Activated CD4-positive, alpha-beta memory T cell treated with anti-CD3 and anti-CD28 coated beads, Interleukin-2, amount 10 ng/mL, durations not matched to agents 7 days and 5 days (primary cell): ENCODE data around the gene TAS2R41. TPM values are rescaled to one million over a fixed set of nuclear protein-coding genes. Genes with fewer than 3 reads are reported as not detected.
"Not testable (repeated sequence)": the region's sequence is repeated elsewhere in the genome, so short reads cannot be mapped to it uniquely, and the experiment has no call there.

Experiments used
- CTCF ChIA-PET: fragments of 350-600 bp; sonication (Branson Sonifier 250); formaldehyde crosslinking; loops from one replicate; lab custom pipeline; 2021; ENCODE audit warnings: antibody characterized with exemption, inconsistent platforms; lab: Charles Lee
- POLR2A ChIA-PET: fragments of 350-600 bp; sonication (Branson Sonifier 250); formaldehyde crosslinking; loops from one replicate; lab custom pipeline; 2021; ENCODE audit warnings: antibody characterized with exemption; lab: Charles Lee
- DNase-seq: peaks from one replicate; pipeline ENCODE4 v3.0.0-alpha.2; 2020
- H3K27ac Mint-ChIP-seq: one replicate; pipeline ENCODE4 v1.8.0; 2021; ENCODE audit warnings: mild to moderate bottlenecking, mixed read lengths
- H3K27me3 Mint-ChIP-seq: one replicate; pipeline ENCODE4 v1.8.0; 2021; ENCODE audit warnings: mixed read lengths
- H3K36me3 Mint-ChIP-seq: one replicate; pipeline ENCODE4 v1.8.0; 2021; ENCODE audit warnings: low read depth, mixed read lengths
- H3K4me1 Mint-ChIP-seq: one replicate; pipeline ENCODE4 v1.8.0; 2021; ENCODE audit warnings: mixed read lengths
- H3K4me3 Mint-ChIP-seq: one replicate; pipeline ENCODE4 v1.8.0; 2021; ENCODE audit warnings: mild to moderate bottlenecking, mixed read lengths
- H3K9me3 Mint-ChIP-seq: one replicate; pipeline ENCODE4 v1.8.0; 2021; ENCODE audit warnings: mixed read lengths
- total RNA-seq, 2 experiments: library from RNA; stranded (reverse); gene quantifications; one replicate each; pipeline ENCODE4 v1.2.3, GENCODE V29; 2021

TAS2R41 gene
- total RNA-seq, 2 experiments from 2014 or later, result not detected

DNA sequence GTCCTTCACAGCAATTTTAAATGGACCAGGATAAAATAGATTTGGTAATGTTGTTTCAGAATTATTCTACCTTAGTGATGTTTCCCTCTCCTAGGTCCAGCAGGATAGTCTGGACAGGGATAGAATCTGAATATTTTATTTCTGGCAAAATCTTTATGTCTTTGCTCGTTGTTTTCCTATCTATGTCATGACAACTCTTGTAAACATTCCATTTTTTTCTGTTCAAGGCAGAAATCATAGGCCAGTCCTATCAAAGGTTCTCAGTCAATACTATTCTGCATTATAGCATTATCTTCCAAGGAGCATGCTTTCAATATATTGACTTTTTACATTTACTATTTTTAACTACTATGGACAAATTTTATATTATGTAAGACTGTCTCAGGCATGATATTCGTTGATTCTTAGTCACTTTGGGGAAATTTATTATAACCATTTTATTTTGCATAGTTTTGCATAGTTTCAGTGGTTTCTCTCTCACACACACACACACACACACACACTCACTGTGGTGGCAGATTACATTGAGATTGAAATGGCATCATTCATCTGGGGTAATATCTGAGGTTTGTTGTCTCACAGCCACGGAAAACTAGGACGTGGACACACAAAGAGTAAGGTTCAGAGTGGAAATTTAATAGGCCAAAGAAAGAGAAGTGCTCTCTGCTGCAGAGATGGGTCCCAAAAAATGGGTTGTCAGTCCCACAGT, 17.2 kb upstream of the TAS2R41 start:
- POLR2A ChIA-PET, result no interaction called here
- Mint-ChIP-seq H3K4me3 (no peak overlapping the region), H3K36me3 (no peaks in the 10 kb centered on the region), H3K27ac (no peak overlapping the region), H3K4me1 (no peaks in the 10 kb centered on the region), H3K27me3 (no peaks in the 10 kb centered on the region), H3K9me3 (peaks cover 2% of the 10 kb centered on the region)
- no peak for DNase-seq
- CTCF ChIA-PET, result no interaction called here

DNA sequence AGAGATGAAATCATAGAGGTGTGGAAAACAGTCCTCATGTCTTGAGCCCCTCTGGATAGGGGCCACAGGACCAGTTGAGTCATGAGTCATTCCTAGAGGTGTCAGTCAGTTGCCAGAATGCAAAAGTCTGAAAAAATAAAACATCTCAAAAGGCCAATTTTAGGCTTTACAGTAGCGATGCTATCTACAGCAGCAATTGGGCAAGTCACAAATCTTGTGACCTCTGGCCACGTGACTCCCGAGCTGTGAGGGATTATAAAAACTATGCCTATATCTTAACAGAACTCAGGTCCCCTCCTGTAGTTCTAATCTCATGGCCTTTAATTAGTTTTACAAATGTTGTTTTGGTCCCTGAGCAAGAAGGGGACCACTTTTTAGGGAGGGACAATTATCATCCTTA, 15.6 kb upstream of the TAS2R41 start:
- Mint-ChIP-seq H3K36me3 (no peaks in the 10 kb centered on the region), H3K4me1 (no peaks in the 10 kb centered on the region), H3K27ac (no peak overlapping the region), H3K27me3 (no peaks in the 10 kb centered on the region), H3K9me3 (peaks cover 2% of the 10 kb centered on the region), H3K4me3 (no peak overlapping the region)
- no peak for DNase-seq
- ChIA-PET CTCF (no interaction called here), POLR2A (no interaction called here)

DNA sequence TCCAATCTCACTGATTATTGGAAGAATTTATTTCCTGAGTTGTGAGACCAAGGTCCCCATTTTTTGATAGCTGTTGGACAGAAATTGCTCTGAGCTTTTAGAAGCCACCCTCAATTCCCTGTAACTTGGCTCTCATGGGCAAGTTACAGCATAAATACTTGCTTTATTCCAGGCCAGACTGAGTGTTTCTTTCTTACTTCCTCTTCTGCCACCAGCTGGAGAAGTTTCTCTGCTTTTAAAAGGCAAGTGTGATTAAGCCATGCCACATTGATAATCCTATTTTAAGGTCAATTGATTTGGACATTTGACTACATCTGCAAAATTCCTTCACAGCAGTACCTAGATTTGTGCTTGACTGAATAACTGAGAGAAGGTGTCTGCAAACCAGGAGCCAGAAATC, 14.1 kb upstream of the TAS2R41 start:
- no peaks in the 10 kb centered on the region for H3K4me1 Mint-ChIP-seq
- no peaks in the 10 kb centered on the region for H3K36me3 Mint-ChIP-seq
- no peaks in the 10 kb centered on the region for H3K27me3 Mint-ChIP-seq
- POLR2A ChIA-PET, result no interaction called here
- no peak overlapping the region for H3K27ac Mint-ChIP-seq
- H3K4me3 Mint-ChIP-seq, result no peak overlapping the region
- peaks cover 2% of the 10 kb centered on the region for H3K9me3 Mint-ChIP-seq
- no peak for DNase-seq
- CTCF ChIA-PET, result no interaction called here

DNA sequence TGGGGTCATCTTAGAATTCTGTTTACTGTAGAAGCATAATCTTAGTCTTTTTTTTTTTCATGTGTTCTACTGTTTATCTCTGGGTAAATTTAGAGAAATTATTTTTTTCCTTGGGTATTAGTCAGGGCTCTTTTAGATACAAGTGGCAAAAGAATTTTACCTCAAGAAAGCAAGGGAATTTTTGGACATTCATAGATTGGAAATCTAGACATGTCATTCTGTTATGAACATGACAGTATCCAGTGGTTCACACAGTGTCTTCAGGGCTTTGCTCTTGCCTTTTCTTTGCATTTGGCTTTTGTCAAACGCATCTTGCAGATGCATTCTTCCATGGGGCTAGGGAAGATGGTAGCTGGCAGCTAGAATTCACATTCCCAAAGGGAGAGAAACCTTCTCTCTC, 13.7 kb upstream of the TAS2R41 start:
- no peak overlapping the region for H3K4me3 Mint-ChIP-seq
- no peaks in the 10 kb centered on the region for H3K4me1 Mint-ChIP-seq
- POLR2A ChIA-PET, result no interaction called here
- H3K27ac Mint-ChIP-seq, result no peak overlapping the region
- H3K36me3 Mint-ChIP-seq, result no peaks in the 10 kb centered on the region
- no peak for DNase-seq
- no peaks in the 10 kb centered on the region for H3K27me3 Mint-ChIP-seq
- CTCF ChIA-PET, result no interaction called here
- peaks cover 2% of the 10 kb centered on the region for H3K9me3 Mint-ChIP-seq

DNA sequence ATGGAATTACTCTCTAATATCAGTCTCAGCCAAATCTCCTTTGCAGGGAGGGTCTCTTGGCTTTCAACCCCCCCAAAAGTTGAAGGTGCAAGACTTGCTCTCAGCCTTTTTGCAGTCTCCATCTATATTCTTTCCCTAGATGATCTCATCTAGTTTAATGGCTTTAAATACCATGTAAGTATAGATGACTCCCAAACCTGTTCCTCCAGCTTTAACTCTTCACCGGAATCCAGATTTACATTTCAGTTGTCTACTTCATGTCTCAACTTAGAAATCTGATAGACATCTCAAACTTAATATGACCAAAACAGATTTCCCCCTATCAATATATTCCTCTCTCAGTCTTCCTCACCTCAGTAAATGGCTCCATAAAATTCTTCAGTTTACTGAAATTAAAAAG, 9.9 kb upstream of the TAS2R41 start:
- DNase-seq, result no peak
- POLR2A ChIA-PET, result no interaction called here
- H3K27me3 Mint-ChIP-seq, result peaks cover 11% of the 10 kb centered on the region
- H3K4me1 Mint-ChIP-seq, result no peaks in the 10 kb centered on the region
- peaks cover 5% of the 10 kb centered on the region for H3K9me3 Mint-ChIP-seq
- no peak overlapping the region for H3K4me3 Mint-ChIP-seq
- CTCF ChIA-PET, result no interaction called here
- H3K36me3 Mint-ChIP-seq, result no peaks in the 10 kb centered on the region
- H3K27ac Mint-ChIP-seq, result no peak overlapping the region

DNA sequence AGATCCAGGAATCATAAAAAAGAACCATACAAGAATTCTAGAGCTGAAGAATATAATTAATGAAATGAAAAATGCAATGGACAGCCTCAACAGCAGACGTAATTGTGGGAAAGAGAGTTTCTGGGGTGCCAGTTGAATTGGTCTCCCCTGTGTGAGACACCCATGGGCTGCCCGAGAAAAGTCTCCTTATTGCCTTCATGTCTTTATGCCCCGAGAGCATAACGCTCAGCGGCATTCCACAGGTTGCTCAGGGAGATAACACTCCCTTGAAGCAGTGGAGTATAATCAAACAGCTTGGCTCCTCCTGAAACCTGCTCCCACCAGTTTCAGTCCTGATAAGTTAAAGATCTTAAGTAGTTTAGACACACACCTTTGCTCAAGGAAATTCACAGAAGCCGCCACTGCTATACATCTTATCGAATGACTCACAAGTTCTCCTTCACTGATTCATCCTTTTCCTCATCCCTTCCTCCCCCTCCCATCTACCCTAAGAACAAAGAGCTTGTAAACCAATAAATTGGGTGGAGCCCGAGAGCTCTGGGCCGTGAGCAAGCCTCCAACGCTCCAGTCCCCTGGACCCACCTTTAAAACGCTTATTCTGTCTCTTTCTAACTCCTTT, 5.5 kb upstream of the TAS2R41 start:
- H3K4me1 Mint-ChIP-seq, DNase-seq, POLR2A ChIA-PET, H3K36me3 Mint-ChIP-seq, H3K9me3 Mint-ChIP-seq, H3K4me3 Mint-ChIP-seq, H3K27ac Mint-ChIP-seq, CTCF ChIA-PET: not testable (repeated sequence)
- peaks cover 20% of the 10 kb centered on the region for H3K27me3 Mint-ChIP-seq

DNA sequence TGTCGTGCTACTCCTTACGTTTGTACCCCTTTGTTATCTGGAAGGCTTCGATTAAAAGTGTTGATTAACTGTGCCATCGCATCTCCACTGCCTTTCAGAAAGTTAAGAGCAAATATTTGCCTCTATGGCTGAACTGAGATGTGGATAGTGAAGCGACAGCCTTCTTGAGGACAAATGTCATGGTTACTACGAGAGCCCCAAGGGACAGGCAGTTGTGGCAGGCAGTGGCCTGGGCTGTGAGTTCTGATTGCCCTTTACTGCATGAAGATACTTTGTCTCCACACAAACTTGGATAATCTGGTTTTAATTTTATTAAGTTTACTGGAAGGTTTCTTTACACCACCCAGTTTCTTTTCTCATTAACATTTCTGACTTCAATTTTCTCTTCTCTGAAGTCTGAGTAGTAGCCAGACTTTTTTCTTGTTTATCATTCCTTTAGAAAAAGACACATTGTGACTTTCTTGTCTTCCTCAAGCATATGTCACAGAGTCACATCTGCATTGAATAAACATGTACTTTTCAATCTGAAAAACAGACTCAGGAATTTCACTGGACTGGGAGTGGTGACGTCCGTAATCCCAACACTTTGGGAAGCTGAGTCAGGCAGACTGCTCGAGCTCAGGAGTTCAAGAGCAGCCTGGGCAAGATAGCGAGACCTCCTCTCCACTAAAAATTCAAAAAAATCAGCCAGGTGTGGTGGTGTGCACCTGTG, 1.5 kb downstream of the TAS2R41 start:
- Mint-ChIP-seq H3K4me1 (no peaks in the 10 kb centered on the region), H3K27me3 (peaks cover 4% of the 10 kb centered on the region), H3K36me3 (no peaks in the 10 kb centered on the region), H3K9me3 (no peaks in the 10 kb centered on the region), H3K4me3 (no peak overlapping the region), H3K27ac (no peak overlapping the region)
- no peak for DNase-seq
- POLR2A ChIA-PET, result no interaction called here
- CTCF ChIA-PET, result interaction anchor here (2.2 kb wide), 1 partner anchor 11 kb away, joined by 8 read pairs; no protein-coding TSS in a partner anchor

DNA sequence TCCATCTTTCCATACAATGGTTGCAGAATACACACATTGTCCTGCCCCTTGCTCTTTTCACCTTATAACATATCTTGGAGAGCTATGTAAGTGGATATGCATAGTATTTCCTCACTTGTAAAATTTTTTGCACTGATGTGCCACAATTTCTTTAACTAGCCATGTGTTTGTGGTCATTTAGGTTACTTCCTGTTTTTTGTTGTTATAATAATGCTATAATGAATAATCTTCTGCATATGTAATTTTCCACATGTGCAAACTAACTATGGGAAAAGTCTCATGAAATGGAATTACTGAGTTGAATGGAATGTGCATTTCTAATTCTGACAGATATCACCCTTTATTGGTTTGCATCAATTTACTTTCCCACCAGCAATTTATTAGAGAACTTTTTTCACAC, 2.8 kb downstream of the TAS2R41 start:
- Mint-ChIP-seq H3K27ac (no peak overlapping the region), H3K4me3 (no peak overlapping the region), H3K36me3 (no peaks in the 10 kb centered on the region), H3K27me3 (no peaks in the 10 kb centered on the region), H3K4me1 (no peaks in the 10 kb centered on the region), H3K9me3 (no peaks in the 10 kb centered on the region)
- POLR2A ChIA-PET, result no interaction called here
- CTCF ChIA-PET, result interaction anchor here (1.7 to 2.2 kb wide), 2 partner anchors 10 to 24 kb away, joined by 5 to 8 read pairs; no protein-coding TSS in a partner anchor
- DNase-seq, result no peak

DNA sequence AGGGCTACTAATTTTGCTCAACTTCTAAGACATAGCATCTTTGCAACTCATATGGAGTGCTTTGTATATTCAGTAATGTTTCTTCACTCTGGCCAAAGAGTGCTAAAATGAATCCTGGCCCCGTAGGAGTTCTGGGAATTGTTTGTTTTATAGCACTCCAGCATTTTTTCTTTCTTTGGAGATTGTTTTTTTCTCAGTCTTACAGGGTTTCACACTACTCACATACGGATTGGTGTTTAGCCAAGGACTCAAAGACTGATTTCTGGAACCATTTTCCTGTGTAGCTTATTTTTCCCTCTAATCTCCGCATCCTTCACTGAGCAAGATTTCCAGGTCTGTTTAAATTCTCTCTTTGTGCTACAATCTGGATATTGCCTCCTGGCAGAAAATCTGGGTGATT, 6.4 kb downstream of the TAS2R41 start:
- Mint-ChIP-seq H3K27me3 (peaks cover 2% of the 10 kb centered on the region), H3K27ac (no peak overlapping the region), H3K4me1 (no peaks in the 10 kb centered on the region), H3K9me3 (no peaks in the 10 kb centered on the region), H3K4me3 (no peak overlapping the region), H3K36me3 (no peaks in the 10 kb centered on the region)
- POLR2A ChIA-PET, result no interaction called here
- no peak for DNase-seq
- CTCF ChIA-PET, result no interaction called here

DNA sequence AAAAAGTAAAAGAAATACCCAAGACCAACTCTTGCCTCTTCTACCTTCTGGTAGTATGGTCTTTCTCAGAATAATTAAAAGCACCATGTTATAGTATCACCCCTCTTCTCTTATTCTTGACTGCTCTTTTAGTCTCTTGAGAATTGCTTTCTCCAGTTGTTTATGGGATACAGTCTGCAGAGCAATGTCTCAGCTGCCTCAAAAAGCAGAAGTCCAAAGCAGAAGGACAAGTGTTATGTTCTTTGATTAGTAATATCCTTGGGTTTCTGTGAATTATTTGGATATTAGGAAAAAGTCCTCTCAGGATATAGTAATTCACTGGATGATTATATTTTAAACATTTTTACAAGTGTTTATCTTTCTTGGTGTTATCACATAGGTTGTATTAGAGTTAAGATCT, 7.4 kb downstream of the TAS2R41 start:
- Mint-ChIP-seq H3K27ac (no peak overlapping the region), H3K4me3 (no peak overlapping the region), H3K9me3 (no peaks in the 10 kb centered on the region), H3K36me3 (no peaks in the 10 kb centered on the region), H3K27me3 (peaks cover 2% of the 10 kb centered on the region), H3K4me1 (no peaks in the 10 kb centered on the region)
- DNase-seq, result no peak
- ChIA-PET CTCF (interaction anchor here (1.5 kb wide), 1 partner anchor 9 kb away, joined by 3 read pairs; no protein-coding TSS in a partner anchor), POLR2A (no interaction called here)

DNA sequence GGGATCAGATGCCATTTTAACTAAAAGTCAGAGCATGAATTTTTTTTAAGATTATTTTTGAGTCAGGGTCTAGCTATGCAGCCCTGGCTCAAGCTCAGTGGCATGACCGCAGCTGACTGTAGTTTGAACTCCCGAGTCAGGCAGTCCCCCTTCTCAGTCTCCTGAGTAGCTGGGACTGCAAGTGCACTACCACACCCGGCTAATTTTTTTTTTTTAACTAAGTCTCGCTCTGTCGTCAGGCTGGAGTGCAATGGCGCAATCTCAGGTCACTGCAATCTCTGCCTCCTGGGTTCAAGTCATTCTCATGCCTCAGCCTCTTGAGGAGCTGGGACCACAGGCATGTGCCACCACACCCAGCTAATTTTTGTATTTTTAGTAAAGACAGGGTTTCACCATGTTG, 7.8 kb downstream of the TAS2R41 start:
- Mint-ChIP-seq H3K4me3 (no peak overlapping the region), H3K27ac (no peak overlapping the region), H3K36me3 (no peaks in the 10 kb centered on the region), H3K9me3 (no peaks in the 10 kb centered on the region), H3K4me1 (no peaks in the 10 kb centered on the region), H3K27me3 (peaks cover 2% of the 10 kb centered on the region)
- POLR2A ChIA-PET, result no interaction called here
- CTCF ChIA-PET, result interaction anchor here (1.5 kb wide), 1 partner anchor 9 kb away, joined by 3 read pairs; no protein-coding TSS in a partner anchor
- DNase-seq, result no peak

DNA sequence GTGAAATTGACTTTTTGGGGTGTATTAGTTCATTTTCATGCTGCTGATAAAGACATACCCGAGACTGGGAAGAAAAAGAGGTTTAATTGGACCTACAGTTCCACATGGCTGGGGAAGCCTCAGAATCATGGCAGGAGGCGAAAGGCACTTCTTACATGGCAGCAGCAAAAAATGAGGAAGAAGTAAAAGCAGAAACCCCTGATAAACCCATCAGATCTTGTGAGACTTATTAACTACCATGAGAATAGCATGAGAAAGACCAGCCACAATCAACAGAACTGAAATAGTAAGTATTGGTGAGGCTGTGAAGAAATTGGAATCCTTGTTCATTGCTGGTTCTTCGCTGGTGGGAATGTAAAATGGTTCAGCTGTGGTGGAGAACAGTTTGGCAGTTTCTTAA, 8.6 kb downstream of the TAS2R41 start:
- H3K27ac Mint-ChIP-seq, H3K27me3 Mint-ChIP-seq, H3K4me3 Mint-ChIP-seq, DNase-seq, H3K9me3 Mint-ChIP-seq, POLR2A ChIA-PET, H3K4me1 Mint-ChIP-seq, H3K36me3 Mint-ChIP-seq: not testable (repeated sequence)
- CTCF ChIA-PET, result interaction anchor here (1.5 kb wide), 1 partner anchor 8 kb away, joined by 3 read pairs; no protein-coding TSS in a partner anchor

DNA sequence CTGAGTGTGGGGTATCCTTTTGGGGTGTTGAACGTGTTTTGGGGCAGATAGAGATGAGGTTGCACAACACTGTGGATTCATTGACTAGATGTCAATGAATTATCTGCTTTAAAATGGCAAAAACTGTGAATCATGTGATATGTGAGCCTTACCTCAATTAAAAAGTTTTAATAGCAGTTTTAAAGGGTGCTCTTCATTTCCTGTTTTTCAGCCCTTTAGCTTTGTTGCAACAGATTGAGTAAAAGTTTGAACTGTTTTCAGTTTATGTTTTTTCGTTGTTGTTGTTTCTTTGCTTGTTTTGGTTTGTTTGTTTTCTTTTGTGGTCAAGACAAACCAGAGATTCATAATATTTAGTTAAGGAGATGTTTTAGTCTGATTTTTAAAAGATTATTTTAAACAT, 9.4 kb downstream of the TAS2R41 start:
- Mint-ChIP-seq H3K27ac (no peak overlapping the region), H3K9me3 (no peaks in the 10 kb centered on the region), H3K36me3 (no peaks in the 10 kb centered on the region), H3K27me3 (peaks cover 2% of the 10 kb centered on the region), H3K4me1 (peaks cover 4% of the 10 kb centered on the region), H3K4me3 (no peak overlapping the region)
- CTCF ChIA-PET, result no interaction called here
- POLR2A ChIA-PET, result no interaction called here
- no peak for DNase-seq
